ENCODE measurements around the gene NEGR1. TPM values are rescaled to one million over a fixed set of nuclear protein-coding genes. Genes with fewer than 3 reads are reported as not detected.

Gene NEGR1
- total and polyA plus RNA-seq, 10 donors = 0.07 to 1.3 (median 0.54) TPM

GRCh38 chr1:71944006-71944405 lies 338.3 kb downstream of the NEGR1 start:
- Histone ChIP-seq H3K27me3 (replicated peaks in 1 of 7) (no peaks in the 10 kb centered on the region), H3K36me3 (no peaks in the 10 kb centered on the region), H3K9me3 (no peaks in the 10 kb centered on the region), H3K4me1 (no peaks in the 10 kb centered on the region), H3K27ac (no peak overlapping the region), H3K4me3 (no peak overlapping the region)
- TF ChIP-seq POLR2A (IDR thresholded peaks at IDR 0.05) = no peak
- intact Hi-C loops (cut with DNase I; ENCODE audit: low total_unique reads) = no loop called here
- 13 to 39% (median 31%) methylated on average over 1 of the region's 1 CpG for WGBS, 5 donors
- DNase-seq = no peak

GRCh38 chr1:71940261-71940660 lies 342.1 kb downstream of the NEGR1 start:
- H3K4me1 ChIP-seq = no peaks in the 10 kb centered on the region
- TF ChIP-seq CTCF (IDR thresholded peaks at IDR 0.05 in 8 of 11, conservative IDR thresholded peaks at IDR 0.05 in 3 of 11) = no peak
- no peak for TF ChIP-seq POLR2A (IDR thresholded peaks at IDR 0.05)
- no peak for TF ChIP-seq POLR2AphosphoS5 (IDR thresholded peaks at IDR 0.05)
- H3K9me3 ChIP-seq = no peaks in the 10 kb centered on the region
- H3K27ac ChIP-seq = no peak overlapping the region
- H3K4me3 ChIP-seq = no peak overlapping the region
- DNase-seq = no peak
- H3K36me3 ChIP-seq = no peaks in the 10 kb centered on the region
- no peaks in the 10 kb centered on the region for H3K27me3 ChIP-seq (replicated peaks in 1 of 7)
- WGBS, 5 donors = 81 to 94% (median 85%) methylated on average over 2 of the region's 2 CpGs
- intact Hi-C loops (cut with DNase I; ENCODE audit: low total_unique reads) = no loop called here

- 44 to 81% (median 59%) methylated on average over 4 of the region's 4 CpGs for WGBS, 5 donors
These were observed 351.8 kb downstream of the NEGR1 start for GRCh38 chr1:71930511-71930910.

GRCh38 chr1:71921935-71922559 lies 360.3 kb downstream of the NEGR1 start:
- H3K27me3 ChIP-seq (replicated peaks in 1 of 7) = no peaks in the 10 kb centered on the region
- H3K9me3 ChIP-seq = peaks cover 0 to 2% (median 0%) of the 10 kb centered on the region in 8 donors
- no peak overlapping the region for H3K4me3 ChIP-seq
- no peak for DNase-seq
- TF ChIP-seq CTCF (IDR thresholded peaks at IDR 0.05 in 8 of 11, conservative IDR thresholded peaks at IDR 0.05 in 3 of 11) (no peak), POLR2AphosphoS5 (IDR thresholded peaks at IDR 0.05) (no peak), POLR2A (IDR thresholded peaks at IDR 0.05) (no peak)
- H3K36me3 ChIP-seq = no peaks in the 10 kb centered on the region
- WGBS, 5 donors = 77 to 92% (median 88%) methylated on average over 5 of the region's 5 CpGs
- H3K27ac ChIP-seq = no peak overlapping the region
- intact Hi-C loops (cut with DNase I; ENCODE audit: low total_unique reads) = no loop called here
- no peaks in the 10 kb centered on the region for H3K4me1 ChIP-seq

More at GRCh38 chr1:71930511-71930910, 351.8 kb downstream of the NEGR1 start:
- TF ChIP-seq POLR2A (IDR thresholded peaks at IDR 0.05) (no peak), POLR2AphosphoS5 (IDR thresholded peaks at IDR 0.05) (no peak), CTCF (IDR thresholded peaks at IDR 0.05 in 8 of 11, conservative IDR thresholded peaks at IDR 0.05 in 3 of 11) (no peak)
- no peak for DNase-seq
- H3K27ac ChIP-seq = no peak overlapping the region
- H3K4me3 ChIP-seq = no peak overlapping the region
- no peaks in the 10 kb centered on the region for H3K36me3 ChIP-seq
- intact Hi-C loops (cut with DNase I; ENCODE audit: low total_unique reads) = no loop called here
- H3K4me1 ChIP-seq = no peaks in the 10 kb centered on the region
- H3K9me3 ChIP-seq = no peaks in the 10 kb centered on the region
- no peaks in the 10 kb centered on the region for H3K27me3 ChIP-seq (replicated peaks in 1 of 7)
